ENCODE data around the gene CLEC18B.

GRCh38 chr16:74431516-74431915, 10.2 kb upstream of the CLEC18B start:
- TF ChIP-seq CTCF (IDR thresholded peaks at IDR 0.05) (no peak), POLR2AphosphoS5 (IDR thresholded peaks at IDR 0.05) (no peak), POLR2A (IDR thresholded peaks at IDR 0.05) (no peak)

Measured in transverse colon (tissue), 4 donors.